Jurkat, Clone E6-1 (cell line): ENCODE measurements around the gene GTF2IRD1. TPM values are rescaled to one million over a fixed set of nuclear protein-coding genes. Genes with fewer than 3 reads are reported as not detected.
"Not testable (repeated sequence)": the region's sequence is repeated elsewhere in the genome, so short reads cannot be mapped to it uniquely, and the experiment has no call there.

Experiments used
- DNase-seq: peaks from one replicate; pipeline ENCODE4 v3.0.0-alpha.2; 2011; ENCODE audit warnings: low read depth, low spot score
- H3K4me3 ChIP-seq: 2 replicates; pipeline ENCODE4 v1.5.1; 2011; ENCODE audit warnings: mild to moderate bottlenecking, low read length, control low read depth, moderate library complexity
- polyA plus RNA-seq: library from polyadenylated mRNA; unstranded; fragments of >200 nt; gene quantifications from one replicate; pipeline ENCODE4 v1.2.1, GENCODE V29; 2012; ENCODE audit warnings: missing spikeins; ENCODE audit not compliant: insufficient read length, insufficient read depth

The GTF2IRD1 gene, protein sequence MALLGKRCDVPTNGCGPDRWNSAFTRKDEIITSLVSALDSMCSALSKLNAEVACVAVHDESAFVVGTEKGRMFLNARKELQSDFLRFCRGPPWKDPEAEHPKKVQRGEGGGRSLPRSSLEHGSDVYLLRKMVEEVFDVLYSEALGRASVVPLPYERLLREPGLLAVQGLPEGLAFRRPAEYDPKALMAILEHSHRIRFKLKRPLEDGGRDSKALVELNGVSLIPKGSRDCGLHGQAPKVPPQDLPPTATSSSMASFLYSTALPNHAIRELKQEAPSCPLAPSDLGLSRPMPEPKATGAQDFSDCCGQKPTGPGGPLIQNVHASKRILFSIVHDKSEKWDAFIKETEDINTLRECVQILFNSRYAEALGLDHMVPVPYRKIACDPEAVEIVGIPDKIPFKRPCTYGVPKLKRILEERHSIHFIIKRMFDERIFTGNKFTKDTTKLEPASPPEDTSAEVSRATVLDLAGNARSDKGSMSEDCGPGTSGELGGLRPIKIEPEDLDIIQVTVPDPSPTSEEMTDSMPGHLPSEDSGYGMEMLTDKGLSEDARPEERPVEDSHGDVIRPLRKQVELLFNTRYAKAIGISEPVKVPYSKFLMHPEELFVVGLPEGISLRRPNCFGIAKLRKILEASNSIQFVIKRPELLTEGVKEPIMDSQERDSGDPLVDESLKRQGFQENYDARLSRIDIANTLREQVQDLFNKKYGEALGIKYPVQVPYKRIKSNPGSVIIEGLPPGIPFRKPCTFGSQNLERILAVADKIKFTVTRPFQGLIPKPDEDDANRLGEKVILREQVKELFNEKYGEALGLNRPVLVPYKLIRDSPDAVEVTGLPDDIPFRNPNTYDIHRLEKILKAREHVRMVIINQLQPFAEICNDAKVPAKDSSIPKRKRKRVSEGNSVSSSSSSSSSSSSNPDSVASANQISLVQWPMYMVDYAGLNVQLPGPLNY
- polyA plus RNA-seq, result 29.7 TPM

DNA sequence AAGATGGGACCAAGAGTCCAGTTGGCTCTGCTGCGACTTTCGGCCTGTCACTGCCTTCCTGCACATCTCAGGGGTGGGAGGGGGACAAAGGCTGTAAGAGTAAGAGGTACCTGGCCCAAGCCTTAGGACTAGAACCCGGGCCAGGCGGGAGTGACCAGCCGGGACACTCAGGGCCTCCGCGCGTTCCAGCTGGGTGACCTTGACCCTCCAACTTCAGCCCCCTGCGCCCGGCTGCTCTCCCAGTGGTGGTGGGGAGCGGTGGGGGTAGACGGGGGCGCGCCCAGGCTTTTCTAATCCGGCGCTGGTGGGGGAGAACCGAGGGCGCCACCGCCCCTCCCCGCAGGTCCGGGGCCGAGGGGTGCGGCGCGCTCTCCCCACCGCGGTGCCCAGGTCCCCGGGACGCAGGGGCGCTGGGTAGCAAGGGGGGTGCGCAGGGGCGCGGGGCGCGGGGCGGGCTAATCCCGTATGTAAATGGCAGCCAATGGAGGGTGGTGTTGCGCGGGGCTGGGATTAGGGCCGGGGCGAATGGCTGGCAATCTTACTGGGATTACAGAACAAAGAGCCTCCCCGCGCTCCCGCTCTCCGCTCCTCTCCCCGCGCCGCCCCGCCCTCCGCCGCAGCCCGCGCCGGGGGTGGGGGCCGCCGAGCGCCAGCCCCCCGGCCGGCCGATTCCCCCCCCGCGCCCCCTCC, at the start of gene GTF2IRD1:
Gene GTF2IRD1 (plus strand): TSS at position 585 of the 690 bp plus-strand sequence. CDS start 54,175 bp downstream, outside the sequence.
- peak; percentile 51 for DNase-seq
- peak within 1 kb of the TSS; percentile 46 for H3K4me3 ChIP-seq

DNA sequence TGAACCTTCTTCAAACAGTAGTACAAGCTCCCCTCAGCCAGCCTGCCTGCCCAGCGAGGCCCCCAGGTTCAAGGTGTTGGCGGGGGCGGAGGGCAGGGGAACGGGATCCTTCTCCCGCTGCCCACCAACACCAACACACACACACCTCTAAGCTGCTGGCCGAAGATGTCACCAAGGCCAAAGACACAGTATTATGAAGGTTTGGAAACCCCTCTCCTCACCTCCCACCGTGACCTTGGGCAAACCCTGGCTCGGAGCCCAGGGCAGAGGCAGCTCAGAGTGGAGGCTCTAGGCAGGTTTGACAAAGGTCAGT, 49.4 kb upstream of the GTF2IRD1 start:
- no peak for DNase-seq

DNA sequence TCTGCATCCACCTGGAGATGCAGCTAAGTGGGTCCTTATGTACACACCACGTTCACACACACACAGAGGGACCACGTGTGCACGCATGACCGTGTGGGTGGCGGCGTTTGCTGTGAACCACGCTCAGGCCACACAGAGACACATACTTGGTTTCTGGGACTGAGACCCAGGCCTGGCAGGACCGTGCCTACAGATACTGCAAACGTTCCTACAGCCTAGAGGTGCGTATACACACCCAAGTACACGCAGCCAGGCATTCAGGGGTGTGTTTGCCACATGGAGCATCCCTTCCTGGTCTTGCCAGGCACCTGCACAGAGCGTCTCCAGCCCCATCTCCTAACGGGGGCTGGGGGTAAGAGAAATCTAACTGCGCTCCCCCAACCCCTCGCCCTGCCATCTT, 49.0 kb upstream of the GTF2IRD1 start:
- no peak overlapping the region for H3K4me3 ChIP-seq
- no peak for DNase-seq

More for the DNA sequence above, 49.4 kb upstream of the GTF2IRD1 start:
- no peak overlapping the region for H3K4me3 ChIP-seq

DNA sequence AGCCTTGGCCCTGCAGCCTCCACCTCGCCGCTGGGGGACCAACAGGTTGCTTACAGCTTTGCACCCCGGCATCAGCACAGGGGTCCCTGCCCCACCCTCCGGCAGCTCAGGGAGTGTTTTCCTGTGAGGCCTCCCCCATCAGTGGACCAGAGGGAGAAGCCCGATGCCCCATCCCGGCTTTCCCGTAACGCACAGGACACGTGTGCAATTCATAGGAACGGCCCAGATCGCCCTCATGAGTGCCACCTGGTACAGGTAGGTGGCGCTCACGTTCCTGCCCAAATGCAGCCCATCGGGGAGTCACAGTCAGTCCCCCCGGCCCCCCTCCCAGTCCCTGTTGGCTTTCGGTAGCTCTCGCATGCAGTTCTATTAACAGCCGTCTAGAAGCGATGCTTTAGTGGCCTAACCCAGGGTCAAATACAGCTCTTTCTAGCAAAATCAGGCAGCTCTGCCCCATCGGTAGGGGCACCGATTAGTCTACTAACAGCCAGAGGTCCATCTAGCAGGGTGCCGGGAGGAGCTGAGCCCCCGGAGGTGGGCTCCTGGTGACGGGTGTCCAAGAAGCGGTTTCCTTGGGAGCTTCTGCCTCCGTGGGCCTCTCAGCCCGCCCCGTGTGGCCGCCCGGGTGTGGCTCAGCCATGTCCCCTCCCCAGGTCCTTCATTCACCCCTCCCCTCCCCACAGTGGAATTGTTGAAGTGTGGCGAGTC, 48.4 kb upstream of the GTF2IRD1 start:
- no peak overlapping the region for H3K4me3 ChIP-seq
- no peak for DNase-seq

DNA sequence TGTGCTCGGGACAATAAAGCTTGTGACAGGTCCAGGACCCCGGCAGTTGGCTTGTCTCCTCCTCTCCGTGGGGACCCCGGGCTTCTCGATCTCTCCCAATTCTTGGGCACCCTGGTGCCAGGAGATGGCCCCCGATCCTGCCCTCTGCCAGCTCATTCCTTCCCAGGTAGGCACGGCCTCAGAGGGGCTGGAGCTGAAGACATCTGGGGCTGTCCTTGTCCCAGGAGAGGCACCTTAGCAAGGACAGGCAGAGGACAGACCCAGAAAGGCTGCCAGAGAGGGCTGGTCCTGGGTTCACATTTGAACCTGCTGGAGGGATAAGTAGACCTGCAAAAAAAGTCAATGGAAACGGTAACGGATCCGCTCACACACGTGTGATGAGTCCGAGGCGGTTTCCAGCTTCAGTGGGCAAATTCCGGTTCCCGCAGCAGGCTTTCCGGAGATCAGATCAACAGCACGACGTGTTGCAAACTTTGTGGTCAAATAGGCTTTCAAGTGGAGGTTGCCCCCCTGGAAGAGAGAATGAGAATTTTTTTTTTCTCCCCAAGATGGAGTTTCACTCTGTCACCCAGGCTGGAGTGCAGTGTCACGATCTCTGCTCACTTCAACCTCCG, 47.7 kb upstream of the GTF2IRD1 start:
- no peak for DNase-seq
- no peak overlapping the region for H3K4me3 ChIP-seq

DNA sequence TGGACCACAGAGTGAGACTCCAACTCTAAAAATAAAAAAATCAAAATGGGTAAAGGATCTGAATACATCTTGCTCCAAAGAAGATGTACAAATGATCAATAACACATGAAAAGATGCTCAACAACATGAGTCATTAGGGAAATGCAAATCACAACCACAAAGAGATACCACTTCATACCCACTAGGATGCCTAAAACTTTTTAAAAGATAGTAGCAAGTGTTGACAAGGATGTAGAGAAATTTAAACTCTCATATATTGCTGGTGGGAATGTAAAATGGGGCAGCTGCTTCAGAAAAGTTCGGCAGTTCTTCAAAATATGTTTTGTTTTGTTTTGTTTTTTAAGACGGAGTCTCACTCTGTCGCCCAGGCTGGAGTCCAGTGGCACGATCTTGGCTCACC, 45.7 kb upstream of the GTF2IRD1 start:
- no peak overlapping the region for H3K4me3 ChIP-seq
- DNase-seq, result no peak

DNA sequence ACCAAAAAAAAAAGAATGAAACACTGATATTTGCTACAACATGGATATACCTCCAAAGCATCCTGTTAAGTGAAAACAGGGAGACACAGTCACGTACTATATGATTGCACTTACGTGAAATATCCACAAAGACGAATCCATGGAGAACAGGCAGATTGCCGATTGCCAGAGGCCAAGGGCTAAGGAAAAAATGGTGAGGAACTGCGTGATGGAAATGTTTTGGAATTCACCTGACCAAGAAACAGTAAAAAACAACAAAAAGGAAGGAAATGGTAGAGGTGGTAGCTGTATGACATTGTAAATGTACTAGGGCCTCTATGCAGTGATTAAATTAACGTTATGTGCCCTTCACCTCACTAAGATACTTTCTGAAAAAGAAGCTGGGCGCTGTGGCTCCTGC, 44.1 kb upstream of the GTF2IRD1 start:
- no peak for DNase-seq
- no peak overlapping the region for H3K4me3 ChIP-seq

DNA sequence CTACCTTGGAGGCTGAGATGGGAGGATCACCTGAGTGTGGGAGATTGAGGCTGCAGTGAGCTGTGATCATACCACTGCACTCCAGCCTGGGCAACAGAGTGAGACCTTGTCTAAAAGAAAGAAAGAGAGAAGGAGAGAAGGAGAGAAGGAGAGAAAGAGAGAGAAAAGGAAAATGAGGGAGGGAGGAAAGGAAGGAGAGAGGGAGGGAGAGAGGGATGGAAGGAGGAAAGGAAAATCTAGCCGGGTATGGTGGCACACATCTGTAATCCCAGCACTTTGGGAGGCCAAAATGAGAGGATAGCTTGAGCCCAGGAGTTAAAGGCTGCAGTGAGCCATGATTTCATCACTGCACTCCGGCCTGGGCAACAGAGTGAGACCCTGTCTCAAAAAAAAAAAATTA, 42.9 kb upstream of the GTF2IRD1 start:
- no peak for DNase-seq
- no peak overlapping the region for H3K4me3 ChIP-seq

DNA sequence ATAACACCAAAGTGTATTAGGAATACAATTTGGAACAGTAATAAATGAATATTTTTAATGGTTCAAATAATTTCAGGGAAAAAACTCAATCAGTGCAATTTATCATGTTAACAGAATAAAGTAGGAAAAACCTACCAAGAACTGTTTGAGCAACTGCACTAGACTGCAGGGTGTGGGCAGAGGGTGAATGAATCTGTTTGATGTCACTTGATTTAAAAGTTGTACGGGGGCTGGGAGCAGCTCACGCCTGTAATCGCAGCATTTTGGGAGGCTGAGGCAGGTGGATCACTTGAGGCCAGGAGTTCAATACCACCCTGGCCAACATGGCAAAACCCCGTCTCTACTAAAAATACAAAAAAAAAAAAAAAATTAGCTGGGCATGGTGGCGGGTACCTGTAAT, 42.1 kb upstream of the GTF2IRD1 start:
- DNase-seq, H3K4me3 ChIP-seq: not testable (repeated sequence)

DNA sequence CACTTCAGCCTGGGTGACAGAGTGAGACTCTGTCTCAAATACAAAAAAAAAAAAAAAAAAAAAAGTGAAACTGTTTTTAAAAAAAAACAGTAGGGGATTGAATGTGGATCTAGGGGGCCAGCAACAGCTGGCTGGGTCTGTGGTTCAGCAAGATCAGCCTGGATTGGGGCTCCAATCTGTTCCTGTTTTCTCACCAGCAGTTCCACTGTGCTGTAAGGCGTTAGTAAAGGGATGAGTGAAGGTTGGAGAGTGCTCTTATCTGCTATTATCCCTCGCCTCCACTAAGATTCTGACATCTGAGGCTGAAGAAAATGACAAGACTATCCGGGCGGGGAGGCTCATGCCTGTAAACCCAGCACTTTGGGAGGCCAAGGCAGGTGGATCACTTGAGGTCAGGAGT, 41.6 kb upstream of the GTF2IRD1 start:
- H3K4me3 ChIP-seq, result no peak overlapping the region
- DNase-seq, result no peak

DNA sequence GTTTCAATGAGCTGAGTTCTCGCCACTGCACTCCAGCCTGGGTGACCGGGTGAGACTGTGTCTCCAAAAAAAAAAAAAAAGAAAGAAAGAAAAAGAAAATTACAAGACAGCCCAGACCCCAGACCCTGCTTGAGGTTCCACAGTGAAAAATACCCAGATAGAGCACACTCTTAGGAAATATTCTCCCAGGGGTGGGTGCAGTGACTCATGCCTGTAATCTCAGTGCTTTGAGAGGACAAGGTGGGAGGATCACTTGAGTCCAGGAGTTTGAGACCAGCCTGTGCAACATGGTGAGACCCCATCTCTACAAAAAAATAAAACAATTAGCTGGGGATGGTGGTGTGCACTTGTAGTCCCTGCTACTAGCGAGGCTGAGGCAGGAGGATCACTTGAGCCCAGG, 41.1 kb upstream of the GTF2IRD1 start:
- H3K4me3 ChIP-seq, result no peak overlapping the region
- DNase-seq, result no peak

DNA sequence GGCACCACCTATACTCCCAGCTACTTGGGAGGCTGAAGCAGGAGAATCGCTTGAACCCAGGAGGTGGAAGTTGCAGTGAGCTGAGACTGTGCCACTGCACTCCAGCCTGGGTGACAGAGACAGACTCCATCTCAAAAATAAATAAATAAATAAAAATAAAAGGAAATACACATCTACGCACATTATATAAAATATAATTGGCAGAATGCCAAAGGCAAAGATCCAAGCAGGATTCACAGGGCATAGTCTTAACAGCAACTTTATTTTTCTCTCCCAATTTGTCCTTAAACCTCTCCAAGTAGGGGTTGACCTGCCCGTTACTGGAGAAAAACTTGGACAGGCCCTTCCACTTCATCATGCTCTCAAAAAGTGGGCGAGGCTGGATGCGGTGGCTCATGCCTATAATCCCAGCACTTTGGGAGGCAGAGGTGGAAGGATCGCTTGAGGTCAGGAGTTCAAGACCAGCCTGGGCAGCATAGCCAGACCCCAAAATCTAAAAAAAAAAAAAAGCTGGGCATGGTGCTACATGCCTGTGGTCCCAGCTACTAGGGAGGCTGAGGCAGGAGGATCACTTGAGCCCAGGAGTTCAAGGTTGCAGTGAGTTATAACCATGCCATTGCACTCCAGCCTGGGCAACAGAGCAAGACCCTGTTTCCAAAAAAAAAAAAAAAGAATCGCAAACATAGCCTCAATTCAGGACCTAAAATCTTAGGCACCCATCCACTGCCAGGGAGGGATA, 38.9 kb upstream of the GTF2IRD1 start:
- not testable (repeated sequence) for H3K4me3 ChIP-seq, DNase-seq

DNA sequence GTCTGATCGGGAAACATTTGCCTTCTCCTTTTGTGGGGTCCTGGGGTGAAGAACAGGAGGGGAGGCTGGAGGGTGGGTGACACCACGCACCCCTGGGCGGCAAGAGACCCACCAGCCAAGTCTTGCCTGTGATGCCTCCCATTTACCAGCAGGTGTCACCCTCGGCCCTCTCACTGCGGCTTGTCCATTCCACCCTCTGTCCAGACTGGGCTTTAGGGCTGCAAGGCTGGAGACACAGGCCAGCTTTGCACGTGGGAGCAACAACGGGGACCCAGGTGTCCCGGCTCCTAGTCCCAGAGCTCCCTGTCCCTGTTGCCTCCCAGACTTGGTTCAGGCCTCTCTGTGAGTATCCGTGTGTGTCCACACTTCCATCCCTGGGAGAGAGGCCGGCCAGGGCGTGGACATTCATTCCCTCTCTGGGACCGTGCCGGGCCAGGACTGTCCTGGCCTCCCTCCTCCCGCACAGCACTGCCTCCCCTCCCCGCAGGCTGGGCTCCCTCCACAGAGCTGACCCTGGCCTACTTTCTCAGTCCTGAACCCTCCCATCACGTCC, 36.2 kb upstream of the GTF2IRD1 start:
- no peak for DNase-seq

DNA sequence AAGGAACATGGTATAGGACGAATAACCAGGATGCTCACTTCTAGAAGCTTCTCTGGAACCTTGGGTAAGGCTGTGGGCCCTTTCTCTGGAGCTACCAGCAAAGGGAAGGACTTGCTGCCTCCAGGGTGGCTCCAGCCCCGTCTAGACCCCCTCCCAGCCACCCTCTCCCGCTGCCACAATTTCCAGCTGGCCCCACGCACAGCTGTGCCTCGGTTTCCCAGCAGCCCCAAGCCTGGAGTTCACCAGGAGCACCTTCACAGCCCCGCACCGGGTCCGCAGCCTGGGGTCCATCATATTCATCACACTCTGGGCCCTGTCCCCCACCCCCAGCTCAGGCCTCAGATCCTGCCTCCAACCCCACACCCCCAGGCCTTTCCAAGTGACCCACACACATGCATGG, 35.6 kb upstream of the GTF2IRD1 start:
- no peak for DNase-seq
- H3K4me3 ChIP-seq, result no peak overlapping the region

More for the DNA sequence above, 36.2 kb upstream of the GTF2IRD1 start:
- no peak overlapping the region for H3K4me3 ChIP-seq

DNA sequence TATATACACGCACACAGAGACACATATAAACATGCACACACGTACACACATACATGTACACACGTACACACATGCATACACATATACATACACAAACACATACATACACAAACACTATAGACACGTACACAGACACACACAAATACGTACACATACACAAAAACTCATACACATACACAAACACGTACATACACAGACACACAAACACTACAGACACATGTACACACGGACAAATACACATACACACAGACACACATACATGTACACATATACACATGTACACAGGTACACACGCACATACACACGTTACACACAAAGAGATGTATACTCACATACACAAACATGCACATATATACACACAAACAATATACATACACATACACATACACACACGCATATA, 35.2 kb upstream of the GTF2IRD1 start:
- DNase-seq, result no peak

DNA sequence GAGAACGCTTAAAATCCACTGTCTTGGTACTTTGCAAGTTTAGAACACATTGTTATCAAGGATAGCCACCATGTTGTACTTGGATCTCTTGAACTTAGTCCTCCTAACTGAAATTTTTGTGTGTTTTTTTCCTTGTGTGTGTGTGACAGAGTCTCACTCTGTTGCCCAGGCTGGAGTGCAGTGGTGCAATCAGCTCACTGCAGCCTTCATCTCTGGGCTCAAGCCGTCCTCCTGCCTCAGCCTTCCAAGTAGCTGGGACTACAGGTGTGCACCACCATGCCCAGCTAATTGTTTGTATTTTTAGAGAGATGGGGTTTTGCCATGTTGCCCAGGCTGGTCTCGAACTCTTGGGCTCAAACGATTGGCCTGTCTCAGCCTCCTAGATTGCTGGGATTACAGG, 34.5 kb upstream of the GTF2IRD1 start:
- not testable (repeated sequence) for H3K4me3 ChIP-seq, DNase-seq

More for the DNA sequence above, 35.2 kb upstream of the GTF2IRD1 start:
- H3K4me3 ChIP-seq, result no peak overlapping the region

DNA sequence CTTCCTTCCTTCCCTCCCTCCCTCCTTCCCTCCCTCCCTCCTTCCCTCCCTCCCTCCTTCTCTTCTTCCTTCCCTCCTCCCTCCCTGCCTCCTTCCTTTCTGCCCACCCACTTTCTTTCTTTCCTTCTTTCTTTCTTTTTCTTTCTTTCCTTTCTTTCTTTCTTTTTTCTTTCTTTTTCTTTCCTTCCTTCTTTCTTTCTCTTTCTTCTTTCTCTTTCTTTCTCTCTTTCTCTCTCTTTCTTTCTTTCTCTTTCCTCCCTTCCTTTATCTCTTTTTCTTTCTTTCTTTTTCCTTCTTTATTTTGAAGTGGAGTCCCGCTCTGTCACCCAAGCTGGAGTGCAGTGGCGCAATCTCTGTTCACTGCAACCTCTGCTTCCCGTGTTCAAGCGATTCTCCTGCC, 33.7 kb upstream of the GTF2IRD1 start:
- DNase-seq, result no peak

More for the DNA sequence above, 33.7 kb upstream of the GTF2IRD1 start:
- H3K4me3 ChIP-seq, result no peak overlapping the region
